ENCODE results near the gene PTPRN2.

PTPRN2 gene

GRCh38 chr7:158611541-158611940 is 23.9 kb upstream of the PTPRN2 start:
- DNase-seq: no peak
- ATAC-seq (replicated peaks): no peak
- peaks cover 3% of the 10 kb centered on the region for H3K36me3 Mint-ChIP-seq (ENCODE audit: insufficient read depth)
- H3K27ac Mint-ChIP-seq: no peak overlapping the region
- H3K4me3 Mint-ChIP-seq: no peak overlapping the region
- H3K27me3 Mint-ChIP-seq: no peaks in the 10 kb centered on the region
- no peaks in the 10 kb centered on the region for H3K9me3 Mint-ChIP-seq
- H3K4me1 Mint-ChIP-seq (ENCODE audit: low read depth in 2 of 2): peaks cover 0 to 1% of the 10 kb centered on the region in 2 donors

GRCh38 chr7:158609313-158609974 is 21.8 kb upstream of the PTPRN2 start:
- no peak for DNase-seq
- H3K4me3 Mint-ChIP-seq: no peak overlapping the region
- H3K27ac Mint-ChIP-seq: peak overlapping the region; percentile 9 to 39
- no peaks in the 10 kb centered on the region for H3K27me3 Mint-ChIP-seq
- no peaks in the 10 kb centered on the region for H3K9me3 Mint-ChIP-seq
- H3K4me1 Mint-ChIP-seq (ENCODE audit: low read depth in 2 of 2): peaks cover 0 to 1% of the 10 kb centered on the region in 2 donors
- H3K36me3 Mint-ChIP-seq (ENCODE audit: insufficient read depth): peaks cover 3% of the 10 kb centered on the region
- ATAC-seq (replicated peaks): no peak

- DNase-seq: no peak
- no peak overlapping the region for H3K4me3 Mint-ChIP-seq
- ATAC-seq (replicated peaks): no peak
- peaks cover 3% of the 10 kb centered on the region for H3K36me3 Mint-ChIP-seq (ENCODE audit: insufficient read depth)
- peaks cover 0 to 1% of the 10 kb centered on the region in 2 donors for H3K4me1 Mint-ChIP-seq (ENCODE audit: low read depth in 2 of 2)
- no peaks in the 10 kb centered on the region for H3K27me3 Mint-ChIP-seq
- H3K27ac Mint-ChIP-seq: no peak overlapping the region
- H3K9me3 Mint-ChIP-seq: no peaks in the 10 kb centered on the region
Measured at GRCh38 chr7:158607563-158607962, 19.9 kb upstream of the PTPRN2 start.

GRCh38 chr7:158606671-158607424 is 19.2 kb upstream of the PTPRN2 start:
- H3K27ac Mint-ChIP-seq: peak overlapping the region in 1 of 2 donors; percentile 41
- H3K4me1 Mint-ChIP-seq (ENCODE audit: low read depth in 2 of 2): peaks cover 0 to 1% of the 10 kb centered on the region in 2 donors
- H3K9me3 Mint-ChIP-seq: no peaks in the 10 kb centered on the region
- H3K4me3 Mint-ChIP-seq: no peak overlapping the region
- H3K36me3 Mint-ChIP-seq (ENCODE audit: insufficient read depth): no peaks in the 10 kb centered on the region
- H3K27me3 Mint-ChIP-seq: no peaks in the 10 kb centered on the region
- DNase-seq: no peak
- ATAC-seq (replicated peaks): no peak

GRCh38 chr7:158606129-158606528 is 18.5 kb upstream of the PTPRN2 start:
- ATAC-seq (replicated peaks) (no peak), DNase-seq (no peak)
- Mint-ChIP-seq H3K4me3 (no peak overlapping the region), H3K27me3 (no peaks in the 10 kb centered on the region), H3K27ac (peak overlapping the region in 1 of 2 donors; percentile 41), H3K9me3 (no peaks in the 10 kb centered on the region), H3K4me1 (ENCODE audit: low read depth in 2 of 2) (no peaks in the 10 kb centered on the region), H3K36me3 (ENCODE audit: insufficient read depth) (no peaks in the 10 kb centered on the region)

GRCh38 chr7:158603773-158604755 is 16.4 kb upstream of the PTPRN2 start:
- ATAC-seq (replicated peaks) (no peak), DNase-seq (no peak)
- Mint-ChIP-seq H3K4me1 (ENCODE audit: low read depth in 2 of 2) (no peaks in the 10 kb centered on the region), H3K4me3 (no peak overlapping the region), H3K27ac (no peak overlapping the region), H3K27me3 (no peaks in the 10 kb centered on the region), H3K9me3 (no peaks in the 10 kb centered on the region), H3K36me3 (ENCODE audit: insufficient read depth) (no peaks in the 10 kb centered on the region)

- ATAC-seq (replicated peaks): no peak
Measured at GRCh38 chr7:158602905-158603772, 15.5 kb upstream of the PTPRN2 start.

GRCh38 chr7:158602041-158602440 is 14.4 kb upstream of the PTPRN2 start:
- H3K36me3 Mint-ChIP-seq (ENCODE audit: insufficient read depth): no peaks in the 10 kb centered on the region
- no peaks in the 10 kb centered on the region for H3K4me1 Mint-ChIP-seq (ENCODE audit: low read depth in 2 of 2)
- no peak for ATAC-seq (replicated peaks)
- H3K9me3 Mint-ChIP-seq: no peaks in the 10 kb centered on the region
- DNase-seq: no peak
- no peak overlapping the region for H3K27ac Mint-ChIP-seq
- H3K27me3 Mint-ChIP-seq: no peaks in the 10 kb centered on the region
- H3K4me3 Mint-ChIP-seq: no peak overlapping the region

More at GRCh38 chr7:158602905-158603772, 15.5 kb upstream of the PTPRN2 start:
- Mint-ChIP-seq H3K27ac (no peak overlapping the region), H3K9me3 (no peaks in the 10 kb centered on the region), H3K27me3 (no peaks in the 10 kb centered on the region), H3K4me1 (ENCODE audit: low read depth in 2 of 2) (no peaks in the 10 kb centered on the region), H3K4me3 (no peak overlapping the region), H3K36me3 (ENCODE audit: insufficient read depth) (no peaks in the 10 kb centered on the region)
- DNase-seq: no peak

- no peaks in the 10 kb centered on the region for H3K4me1 Mint-ChIP-seq (ENCODE audit: low read depth in 2 of 2)
- no peaks in the 10 kb centered on the region for H3K27me3 Mint-ChIP-seq
- H3K27ac Mint-ChIP-seq: peak overlapping the region in 1 of 2 donors; percentile 30
- DNase-seq (no peak), ATAC-seq (replicated peaks) (no peak)
- H3K4me3 Mint-ChIP-seq: no peak overlapping the region
- peaks cover 6% of the 10 kb centered on the region for H3K36me3 Mint-ChIP-seq (ENCODE audit: insufficient read depth)
- H3K9me3 Mint-ChIP-seq: no peaks in the 10 kb centered on the region
Measured at GRCh38 chr7:158601090-158601489, 13.5 kb upstream of the PTPRN2 start.

- H3K4me1 Mint-ChIP-seq (ENCODE audit: low read depth in 2 of 2): no peaks in the 10 kb centered on the region
- H3K36me3 Mint-ChIP-seq (ENCODE audit: insufficient read depth): peaks cover 6% of the 10 kb centered on the region
- H3K9me3 Mint-ChIP-seq: no peaks in the 10 kb centered on the region
- no peak overlapping the region for H3K4me3 Mint-ChIP-seq
- no peaks in the 10 kb centered on the region for H3K27me3 Mint-ChIP-seq
- ATAC-seq (replicated peaks): no peak
- no peak overlapping the region for H3K27ac Mint-ChIP-seq
- DNase-seq: no peak
Measured at GRCh38 chr7:158596745-158597144, 9.1 kb upstream of the PTPRN2 start.

- ATAC-seq (replicated peaks): no peak
- no peak overlapping the region for H3K4me3 Mint-ChIP-seq
- H3K9me3 Mint-ChIP-seq: no peaks in the 10 kb centered on the region
- no peak for DNase-seq
- no peaks in the 10 kb centered on the region for H3K4me1 Mint-ChIP-seq (ENCODE audit: low read depth in 2 of 2)
- peak overlapping the region; percentile 19 to 44 for H3K27ac Mint-ChIP-seq
- H3K36me3 Mint-ChIP-seq (ENCODE audit: insufficient read depth): peaks cover 6% of the 10 kb centered on the region
- no peaks in the 10 kb centered on the region for H3K27me3 Mint-ChIP-seq
Measured at GRCh38 chr7:158596309-158596708, 8.7 kb upstream of the PTPRN2 start.

GRCh38 chr7:158595068-158595467 is 7.4 kb upstream of the PTPRN2 start:
- Mint-ChIP-seq H3K27ac (no peak overlapping the region), H3K36me3 (ENCODE audit: insufficient read depth) (peaks cover 6% of the 10 kb centered on the region), H3K4me1 (ENCODE audit: low read depth in 2 of 2) (no peaks in the 10 kb centered on the region), H3K27me3 (peaks cover 0 to under 1% of the 10 kb centered on the region in 2 donors), H3K4me3 (no peak overlapping the region), H3K9me3 (no peaks in the 10 kb centered on the region)
- DNase-seq (no peak), ATAC-seq (replicated peaks) (peak; percentile 78)

Measured in effector memory CD8-positive, alpha-beta T cell (primary cell).